ENCODE data around the gene SLC4A1AP.
"Not testable (repeated sequence)": the region's sequence is repeated elsewhere in the genome, so short reads cannot be mapped to it uniquely, and the experiment has no call there.

SLC4A1AP gene

GRCh38 chr2:27652341-27652740 lies 11.3 kb upstream of the SLC4A1AP start:
- DNase-seq: no peak

GRCh38 chr2:27652790-27653189 lies 10.9 kb upstream of the SLC4A1AP start:
- DNase-seq: no peak

GRCh38 chr2:27653397-27653796 lies 10.3 kb upstream of the SLC4A1AP start:
- no peak for DNase-seq

- DNase-seq: no peak
Observed at GRCh38 chr2:27655155-27655951, 8.3 kb upstream of the SLC4A1AP start.

GRCh38 chr2:27661371-27661770 lies 2.3 kb upstream of the SLC4A1AP start:
- DNase-seq: no peak

GRCh38 chr2:27664154-27664574 lies 475 bp downstream of the SLC4A1AP start:
- DNase-seq: no peak

- no peak for DNase-seq
Observed at GRCh38 chr2:27664622-27665363, 1.1 kb downstream of the SLC4A1AP start.

- no peak for DNase-seq
Observed at GRCh38 chr2:27667446-27667845, 3.8 kb downstream of the SLC4A1AP start.

- DNase-seq: no peak
Observed at GRCh38 chr2:27671235-27671634, 7.5 kb downstream of the SLC4A1AP start.

- DNase-seq: no peak
Observed at GRCh38 chr2:27672723-27673486, 9.2 kb downstream of the SLC4A1AP start.

GRCh38 chr2:27680571-27680970 lies 16.9 kb downstream of the SLC4A1AP start:
- no peak for DNase-seq

GRCh38 chr2:27681841-27682240 lies 18.2 kb downstream of the SLC4A1AP start:
- DNase-seq: no peak

- not testable (repeated sequence) for DNase-seq
Observed at GRCh38 chr2:27682334-27682771, 18.7 kb downstream of the SLC4A1AP start.

- peak; percentile 86 for DNase-seq
Observed at GRCh38 chr2:27683390-27684071, 19.8 kb downstream of the SLC4A1AP start.

- not testable (repeated sequence) for DNase-seq
Observed at GRCh38 chr2:27685006-27685405, 21.3 kb downstream of the SLC4A1AP start.

GRCh38 chr2:27685577-27685976 lies 21.9 kb downstream of the SLC4A1AP start:
- DNase-seq: no peak

- no peak for DNase-seq
Observed at GRCh38 chr2:27687232-27687631, 23.5 kb downstream of the SLC4A1AP start.

- no peak for DNase-seq
Observed at GRCh38 chr2:27689424-27689823, 25.7 kb downstream of the SLC4A1AP start.

GRCh38 chr2:27690052-27690451 lies 26.4 kb downstream of the SLC4A1AP start:
- no peak for DNase-seq

GRCh38 chr2:27697660-27698059 lies 34.0 kb downstream of the SLC4A1AP start:
- DNase-seq: no peak

GRCh38 chr2:27701676-27702075 lies 38.0 kb downstream of the SLC4A1AP start:
- DNase-seq: no peak

- no peak for DNase-seq
Observed at GRCh38 chr2:27702302-27702701, 38.6 kb downstream of the SLC4A1AP start.

Measured in activated CD4-positive, alpha-beta T cell treated with anti-CD3 and anti-CD28 coated beads, Interleukin-2, amount 50 U/mL, for 1 hour (primary cell).